Loucy (cell line): ENCODE results near the gene PPP3CB.

Source experiments
- CTCF ChIP-seq: fragments of 200-600 bp; sonication (generic); conservative IDR thresholded peaks from 2 replicates; pipeline ENCODE4 v1.5.1; 2014; ENCODE audit warnings: mild to moderate bottlenecking, antibody characterized with exemption, low read length
- EZH2phosphoT487 ChIP-seq: fragments of 200-600 bp; IDR thresholded peaks from 2 replicates; pipeline ENCODE4 v1.6.1; 2018; ENCODE audit warnings: antibody characterized with exemption, mild to moderate bottlenecking, moderate library complexity, borderline replicate concordance

- TF ChIP-seq CTCF (no peak), EZH2phosphoT487 (no peak)
These were observed 26.2 kb downstream of the PPP3CB start for GRCh38 chr10:73469579-73469978.
